ENCODE measurements around the gene TMEM109. TPM values are rescaled to one million over a fixed set of nuclear protein-coding genes. Genes with fewer than 3 reads are reported as not detected.

TMEM109 gene
- total and polyA plus RNA-seq, 2 of the 13 experiments (the other 11 are each of a cell fraction or from before 2014, with no cell fraction given), result 7.7 to 18.0 TPM

DNA sequence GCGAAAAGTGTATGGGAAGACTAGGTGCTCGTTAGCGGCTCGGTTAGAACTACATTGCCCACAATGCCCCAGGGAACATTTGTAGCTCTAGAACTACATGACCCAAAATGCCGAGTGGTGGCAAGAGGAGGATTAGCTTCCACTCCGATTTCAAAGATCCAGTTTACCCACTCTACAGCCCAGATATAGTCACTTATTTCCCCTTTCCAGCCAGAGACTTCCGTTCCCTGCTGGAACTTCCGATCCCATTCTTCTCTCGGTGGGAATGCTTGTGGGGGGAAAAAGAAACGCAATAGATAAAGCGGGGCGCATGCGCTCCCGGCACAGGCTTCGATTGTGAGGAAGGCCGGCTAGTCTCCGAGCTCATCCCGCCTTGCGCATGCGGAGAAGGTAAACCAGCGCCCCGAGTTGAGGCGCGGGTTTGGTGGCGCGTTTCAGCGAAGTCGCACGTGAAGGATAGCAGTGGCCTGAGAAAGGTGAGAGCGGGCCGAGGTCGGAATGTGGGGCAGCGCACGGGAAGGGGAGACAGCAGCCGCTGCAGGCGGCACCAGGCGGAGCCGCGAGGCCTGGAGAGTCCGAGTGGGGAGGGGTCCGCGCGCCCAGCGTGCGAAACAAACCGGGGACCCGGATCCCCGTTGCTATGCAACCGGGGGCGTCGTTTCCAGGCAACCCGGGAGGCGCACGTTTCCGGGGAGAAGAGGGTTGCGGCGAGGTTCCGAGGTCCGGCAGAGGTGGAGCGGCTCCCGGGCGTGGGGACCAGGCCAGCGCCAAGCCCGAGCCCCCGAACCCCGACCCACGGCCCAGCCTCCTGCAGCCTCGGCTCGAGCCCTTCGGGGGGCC, at the start of gene TMEM109 (continued):
- TF ChIP-seq, protein P1, sequence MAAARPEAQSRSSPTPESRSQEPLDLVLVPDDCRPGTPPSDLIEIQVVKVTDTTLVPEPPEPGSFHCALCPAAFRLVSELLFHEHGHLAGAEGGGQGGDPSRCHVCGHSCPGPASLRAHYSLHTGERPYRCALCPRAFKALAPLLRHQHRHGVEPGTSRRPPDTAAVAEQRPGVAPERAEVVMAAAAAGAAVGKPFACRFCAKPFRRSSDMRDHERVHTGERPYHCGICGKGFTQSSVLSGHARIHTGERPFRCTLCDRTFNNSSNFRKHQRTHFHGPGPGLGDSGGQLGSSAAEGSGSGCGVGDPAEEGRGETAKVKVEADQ (CRISPR knock-in tag; IDR thresholded peaks at IDR 0.05; ENCODE audit: borderline replicate concordance), result 0 out of 2 replicates have a peak, but pooled peaks have one; percentile 58
- 0 out of 2 replicates have a peak, but pooled peaks have one; percentile 37 for TF ChIP-seq GZF1 (CRISPR knock-in tag; IDR thresholded peaks at IDR 0.05)
- TF ChIP-seq ZNF781 (CRISPR knock-in tag; IDR thresholded peaks at IDR 0.05; ENCODE audit: borderline replicate concordance, not compliant biosample characterization), result peak; percentile 72
- TF ChIP-seq AFF4 (CRISPR knock-in tag; IDR thresholded peaks at IDR 0.05), result no peak
- no peak for TF ChIP-seq GMEB2 (CRISPR knock-in tag; IDR thresholded peaks at IDR 0.05; ENCODE audit: low read depth)
- no peak for TF ChIP-seq NFATC3 (CRISPR knock-in tag; IDR thresholded peaks at IDR 0.05)
- TF ChIP-seq GLMP (CRISPR knock-in tag; IDR thresholded peaks at IDR 0.05; ENCODE audit: borderline replicate concordance), result no peak
- peak; percentile 42; the same call in 1 of the 2 replicates for TF ChIP-seq MEIS2 (CRISPR knock-in tag; IDR thresholded peaks at IDR 0.05)
- TF ChIP-seq SUZ12 (IDR thresholded peaks at IDR 0.05; ENCODE audit: low read depth, low read length), result peak; percentile 56
- TF ChIP-seq SMARCE1 (IDR thresholded peaks at IDR 0.05; ENCODE audit: borderline replicate concordance), result no peak
- TF ChIP-seq THAP7 (CRISPR knock-in tag; IDR thresholded peaks at IDR 0.05), result no peak
- no peak for TF ChIP-seq SSRP1 (CRISPR knock-in tag; IDR thresholded peaks at IDR 0.05)
- TF ChIP-seq ZNF879 (CRISPR knock-in tag; IDR thresholded peaks at IDR 0.05), result no peak
- peak; percentile 51; the same call in 1 of the 2 replicates for TF ChIP-seq KDM5B (CRISPR knock-in tag; IDR thresholded peaks at IDR 0.05; ENCODE audit: borderline replicate concordance)
- TF ChIP-seq NFKB2 (CRISPR knock-in tag; IDR thresholded peaks at IDR 0.05; ENCODE audit: borderline replicate concordance), result peak; percentile 82; the same call in 1 of the 2 replicates
- no peak for TF ChIP-seq ZNF510 (CRISPR knock-in tag; IDR thresholded peaks at IDR 0.05; ENCODE audit: low read depth)
- TF ChIP-seq PLSCR1 (CRISPR knock-in tag; IDR thresholded peaks at IDR 0.05; ENCODE audit: borderline replicate concordance), result no peak
- no peak for TF ChIP-seq PPARG (CRISPR knock-in tag; conservative IDR thresholded peaks at IDR 0.05)
- no peak for TF ChIP-seq TCF7L2 (IDR thresholded peaks at IDR 0.05; ENCODE audit: low read depth, low read length)
- no peak for TF ChIP-seq NCOA1 (CRISPR knock-in tag; IDR thresholded peaks at IDR 0.05)
